GM21825 (cell line): ENCODE results near the gene DNM3.

ENCODE experiments used
- ATAC-seq: cut with Tn5 transposase; IDR thresholded peaks from one replicate; pipeline ENCODE4 v1.9.1; 2021; ENCODE audit warnings: mild to moderate bottlenecking, moderate library complexity; ENCODE audit not compliant: unreplicated experiment

Gene DNM3

DNA sequence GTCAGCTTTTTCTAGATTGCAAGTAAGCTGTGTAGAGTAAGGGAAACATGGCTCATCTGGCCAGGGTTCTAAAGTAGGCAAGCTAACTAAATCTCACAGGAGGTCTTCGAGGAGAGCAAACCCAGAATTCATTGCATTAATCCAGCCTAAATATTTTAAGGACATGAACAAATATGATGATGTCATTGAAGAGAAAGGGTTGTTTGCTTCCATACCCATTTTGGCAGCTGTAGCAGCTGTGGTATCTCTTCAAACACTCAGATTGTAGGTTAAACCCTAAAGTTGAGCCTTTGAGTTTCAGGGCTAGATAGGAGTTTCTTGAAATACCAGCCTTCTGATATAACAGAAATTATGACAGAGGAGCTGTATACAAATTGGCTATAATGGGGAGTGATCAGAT, 378.7 kb downstream of the DNM3 start:
- ATAC-seq: no peak

DNA sequence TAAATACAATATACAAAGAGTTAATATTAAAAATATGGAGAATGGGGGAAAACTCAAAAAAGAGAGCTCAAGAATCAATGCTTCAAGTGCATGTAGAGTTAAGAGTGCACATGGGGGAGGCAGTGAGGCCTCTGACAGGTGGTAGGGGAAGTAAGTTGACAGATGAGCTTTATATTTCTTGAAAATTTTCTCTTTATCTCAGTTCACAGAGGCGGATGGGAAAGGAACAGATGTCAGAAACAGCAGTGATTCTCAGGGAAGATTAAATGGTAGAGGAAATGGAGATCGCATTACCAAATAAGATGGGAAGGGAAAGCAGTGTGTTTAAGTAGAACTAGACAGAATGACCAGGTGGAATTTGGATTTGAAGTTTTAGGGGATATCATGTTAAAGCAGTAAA, 379.1 kb downstream of the DNM3 start:
- ATAC-seq: no peak

DNA sequence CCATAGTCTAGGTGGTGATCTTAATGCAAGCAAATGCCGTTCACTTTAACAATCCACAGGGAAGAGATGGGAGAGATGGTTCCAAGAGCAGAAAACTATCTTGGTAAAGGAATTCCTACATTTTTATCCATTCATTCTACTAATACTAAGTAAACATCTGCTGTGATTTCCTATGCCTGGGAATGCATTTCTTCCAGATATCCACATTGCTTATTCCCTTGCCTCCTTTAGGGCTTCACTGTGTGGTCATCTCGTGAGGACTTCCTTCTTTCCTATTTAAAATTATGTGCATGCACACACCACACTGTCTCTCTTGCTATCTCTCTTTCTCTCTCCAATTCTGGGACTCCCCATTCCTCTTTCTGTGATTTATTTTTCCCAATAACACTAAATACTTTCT, 380.1 kb downstream of the DNM3 start:
- no peak for ATAC-seq

DNA sequence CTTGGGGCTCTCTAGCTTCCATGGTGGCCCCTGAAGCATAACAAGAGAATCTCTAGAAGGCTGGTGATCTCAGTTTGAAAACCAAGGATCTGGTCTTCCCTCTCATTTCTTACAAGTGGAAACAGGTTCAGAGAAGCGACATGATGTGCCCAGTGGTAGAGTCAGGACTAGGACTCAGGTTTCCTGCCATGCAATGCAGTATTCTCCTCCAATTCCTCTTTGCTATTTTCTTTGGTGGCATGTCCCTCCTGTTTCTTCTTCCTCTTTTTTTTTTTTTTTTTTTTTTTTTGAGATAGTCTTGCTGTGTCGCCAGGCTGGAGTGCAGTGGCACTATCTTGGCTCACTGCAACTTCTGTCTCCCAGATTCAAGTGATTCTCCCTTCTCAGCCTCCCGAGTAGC, 383.6 kb downstream of the DNM3 start:
- ATAC-seq: no peak

DNA sequence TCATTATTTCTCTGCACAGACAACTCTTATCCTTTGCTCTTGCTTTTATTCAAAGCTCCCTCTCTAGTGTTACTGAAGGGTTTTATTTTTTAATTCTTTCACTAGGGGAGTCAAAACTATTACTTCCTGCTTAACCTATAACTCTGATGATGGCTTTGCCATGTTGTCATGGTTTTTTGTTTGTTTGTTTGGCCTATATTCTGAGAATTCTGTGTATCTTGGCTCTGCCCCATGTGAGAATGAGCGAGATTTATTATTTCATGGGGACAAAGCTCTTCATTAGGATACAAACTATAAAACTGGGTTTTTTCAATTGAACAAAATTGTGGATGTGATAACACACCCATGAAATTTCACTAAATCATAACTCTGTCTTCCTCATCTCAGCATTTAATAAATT, 388.6 kb downstream of the DNM3 start:
- ATAC-seq: no peak

DNA sequence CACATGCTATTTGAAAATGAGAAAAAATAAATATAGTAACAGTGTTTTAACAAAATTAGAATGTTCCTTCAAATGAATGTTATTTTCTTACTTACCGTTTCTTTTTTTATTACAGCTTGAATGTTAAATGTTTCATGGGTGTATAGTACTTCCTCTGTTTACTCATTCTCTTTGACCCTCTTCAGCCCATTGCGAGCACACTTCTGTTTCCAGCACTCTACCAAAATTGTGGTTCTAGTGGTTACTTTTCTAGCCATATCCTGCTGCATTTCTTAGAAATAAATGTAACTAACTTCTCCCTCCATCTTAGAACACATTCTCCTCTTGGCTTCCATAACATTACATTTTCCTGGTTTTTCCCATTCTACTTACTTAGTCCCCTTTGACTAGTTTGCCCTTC, 389.2 kb downstream of the DNM3 start:
- no peak for ATAC-seq

DNA sequence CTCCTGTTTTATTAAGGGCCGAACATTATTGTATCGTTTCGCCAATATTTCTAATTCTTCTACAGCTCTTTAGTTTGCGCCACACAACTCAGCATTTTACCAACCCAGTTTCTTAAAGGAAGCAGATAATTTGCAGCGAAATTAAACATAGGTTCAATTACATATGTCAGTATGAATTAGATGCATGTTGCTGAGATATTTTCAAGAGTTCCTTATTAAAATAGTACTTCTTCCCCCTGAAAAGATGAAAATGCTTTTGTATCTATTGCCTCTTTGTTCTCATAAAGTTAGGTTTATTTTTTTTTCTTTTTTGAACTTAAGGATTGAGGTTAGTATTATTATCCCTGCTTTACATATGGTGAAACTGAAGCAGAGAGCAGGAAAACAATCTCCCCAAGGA, 395.7 kb downstream of the DNM3 start:
- ATAC-seq: no peak

DNA sequence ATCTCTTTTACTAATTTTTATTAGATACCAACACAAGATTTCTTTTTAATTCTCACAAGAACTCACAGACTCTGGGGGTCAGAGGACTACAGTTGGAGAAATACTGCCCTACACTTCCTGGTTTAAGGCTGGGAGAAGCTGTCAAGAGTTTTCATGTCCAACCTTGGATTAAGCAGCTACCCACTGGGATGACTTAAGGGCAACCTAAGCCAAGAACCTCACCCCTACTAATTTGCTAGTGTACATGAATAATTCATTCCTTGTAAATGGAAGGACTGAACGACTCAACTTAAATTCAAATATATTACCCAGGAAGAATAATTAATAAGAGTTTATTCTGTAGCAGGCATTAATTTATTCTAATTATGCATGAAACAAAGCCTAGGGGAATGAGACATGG, 396.9 kb downstream of the DNM3 start:
- no peak for ATAC-seq

DNA sequence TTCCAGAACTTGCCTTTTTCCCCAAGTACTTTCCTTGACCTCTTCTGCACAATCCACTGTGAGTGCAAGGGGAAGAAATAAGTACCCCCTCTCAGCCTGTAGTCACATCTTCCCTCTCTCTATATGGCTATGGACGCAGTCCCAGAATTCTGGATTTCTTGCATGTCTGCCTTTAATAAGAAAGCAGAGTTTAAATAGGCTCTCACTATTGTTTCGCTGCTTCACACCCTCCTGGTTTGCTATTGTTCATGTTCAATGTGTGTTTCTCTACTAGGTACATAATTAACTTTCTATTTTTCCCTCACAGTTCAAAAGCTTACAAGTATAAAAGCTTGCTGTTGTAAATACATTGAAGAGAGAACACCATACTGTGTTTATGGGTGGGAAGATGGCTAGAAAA, 397.7 kb downstream of the DNM3 start:
- no peak for ATAC-seq

DNA sequence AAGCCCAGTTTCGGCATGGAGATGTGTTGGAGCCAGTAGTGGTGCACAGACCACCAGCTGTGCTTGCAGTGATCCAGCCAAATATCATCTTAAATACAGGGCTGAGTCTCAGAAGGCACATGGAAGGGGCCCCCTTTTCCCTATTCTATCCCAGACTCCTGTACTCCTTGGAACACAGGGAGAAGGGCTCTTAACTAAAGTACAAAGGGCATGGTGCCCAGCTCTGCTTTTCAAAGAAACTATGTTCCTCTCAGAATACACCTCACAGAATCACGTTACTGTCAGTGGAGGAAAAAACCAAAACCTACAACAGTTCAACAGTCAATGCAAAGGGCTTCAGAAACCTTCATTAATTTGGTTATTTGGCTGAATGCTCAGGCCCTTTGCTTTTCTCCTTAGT, 398.6 kb downstream of the DNM3 start:
- ATAC-seq: no peak

DNA sequence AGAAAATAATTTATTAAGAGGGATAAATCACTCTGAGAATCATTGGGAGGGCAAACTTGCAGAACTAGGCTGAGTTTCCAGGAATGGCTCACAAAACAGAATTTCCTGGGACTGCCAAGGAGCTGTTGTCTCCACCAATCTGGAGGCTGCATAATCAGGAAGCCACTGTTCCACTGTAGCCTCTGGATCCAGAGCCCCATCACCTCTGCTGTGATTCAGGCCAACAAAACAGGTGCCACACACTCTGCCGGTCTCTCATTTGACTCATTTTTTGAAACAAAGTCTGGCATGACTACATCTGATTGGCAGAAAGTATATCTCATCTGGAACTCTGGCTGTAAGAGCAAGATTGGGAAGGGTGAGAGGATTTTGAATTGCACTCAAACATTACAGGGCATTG, 400.2 kb downstream of the DNM3 start:
- no peak for ATAC-seq

DNA sequence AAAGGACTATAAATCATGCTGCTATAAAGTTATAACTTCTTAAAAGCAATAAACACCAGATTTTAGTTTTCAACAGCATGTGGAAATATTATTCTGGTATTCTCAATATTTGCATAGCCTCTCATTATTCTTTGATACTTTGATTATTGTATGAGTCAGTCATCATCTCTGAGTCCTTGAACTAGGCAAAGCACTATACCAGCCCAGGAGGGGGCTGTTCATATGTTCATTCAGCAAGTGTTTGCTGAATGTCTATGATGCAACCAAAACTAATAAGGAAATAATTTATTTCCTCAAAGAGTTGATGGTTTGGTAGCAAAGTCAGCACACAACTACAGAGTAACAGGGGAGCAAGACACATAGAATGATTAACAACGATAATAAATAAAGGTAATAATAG, 403.6 kb downstream of the DNM3 start:
- no peak for ATAC-seq

DNA sequence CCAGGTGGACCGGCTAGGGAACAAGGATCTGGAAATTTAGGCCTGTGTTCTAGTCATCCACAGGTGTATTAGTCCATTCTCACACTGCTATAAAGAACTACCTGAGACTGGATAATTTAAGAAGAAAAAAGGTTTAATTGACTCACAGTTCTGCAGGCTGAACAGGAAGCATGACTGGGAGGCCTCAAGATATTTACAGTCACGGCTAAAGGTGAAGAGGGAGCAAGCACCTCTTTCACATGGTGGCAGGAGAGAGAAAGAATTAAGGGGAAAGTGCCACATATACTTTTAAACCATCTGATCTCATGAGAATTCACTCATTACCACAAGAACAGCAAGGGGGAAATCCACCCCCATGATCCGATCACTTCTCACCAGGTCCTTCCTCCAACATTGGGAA, 404.5 kb downstream of the DNM3 start:
- ATAC-seq: no peak

DNA sequence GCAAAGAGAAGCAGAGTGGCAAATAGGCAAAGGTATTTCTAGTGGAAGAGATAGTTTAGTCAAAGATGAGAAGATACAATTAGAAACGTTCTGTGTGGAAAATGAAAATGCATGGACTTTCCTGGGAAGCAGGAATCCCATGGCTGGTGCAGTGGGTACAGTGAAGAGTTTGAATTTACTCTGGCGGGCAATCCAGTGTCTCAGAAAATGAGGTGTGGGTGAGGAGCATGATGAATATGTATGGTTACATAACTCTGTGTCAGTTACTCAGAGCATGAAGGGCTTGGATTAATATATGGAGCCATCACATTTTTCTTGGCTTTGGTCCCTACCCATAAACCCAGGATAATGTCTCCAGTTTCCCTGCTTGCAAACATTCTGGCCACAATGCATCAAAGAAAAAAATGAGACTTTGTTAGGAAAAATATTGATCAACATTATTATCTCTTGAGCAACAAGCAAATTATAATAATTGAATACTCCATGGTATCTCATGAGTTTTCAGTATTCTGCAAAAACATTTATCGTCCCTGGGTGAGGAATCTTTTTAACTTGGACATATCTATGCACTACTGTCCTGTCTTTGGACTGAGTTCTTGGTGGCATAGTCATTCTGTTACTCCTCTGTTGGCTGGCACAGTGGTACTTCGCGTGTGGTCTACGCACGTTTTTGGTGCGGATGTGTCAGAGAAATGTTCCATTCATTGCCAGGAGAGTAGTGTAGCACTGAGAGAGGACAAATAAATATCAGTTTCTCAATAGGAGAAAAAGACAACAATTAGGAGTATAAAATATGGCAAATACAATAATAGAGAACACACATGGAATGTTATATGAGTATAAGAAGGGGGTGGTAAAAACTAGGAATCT, 405.5 kb downstream of the DNM3 start:
- no peak for ATAC-seq

DNA sequence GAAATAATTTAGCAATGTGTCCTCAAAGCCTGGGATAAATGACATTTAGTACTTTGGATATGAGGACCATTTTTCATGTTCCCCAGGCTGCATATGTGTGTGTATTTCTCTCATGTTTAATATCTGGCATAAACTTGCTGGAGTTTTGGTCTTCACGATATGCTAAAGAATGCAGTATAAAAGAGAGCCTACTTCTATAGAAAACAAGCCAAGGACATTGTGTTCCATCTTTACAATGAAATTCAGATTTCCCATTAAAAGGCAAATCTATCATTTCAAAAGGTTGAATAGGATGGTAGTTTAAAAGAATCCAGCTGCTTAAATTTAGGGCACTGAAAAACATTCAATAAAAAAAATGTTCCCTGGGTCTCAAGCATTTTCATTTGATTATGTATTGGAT, 410.2 kb downstream of the DNM3 start:
- no peak for ATAC-seq

DNA sequence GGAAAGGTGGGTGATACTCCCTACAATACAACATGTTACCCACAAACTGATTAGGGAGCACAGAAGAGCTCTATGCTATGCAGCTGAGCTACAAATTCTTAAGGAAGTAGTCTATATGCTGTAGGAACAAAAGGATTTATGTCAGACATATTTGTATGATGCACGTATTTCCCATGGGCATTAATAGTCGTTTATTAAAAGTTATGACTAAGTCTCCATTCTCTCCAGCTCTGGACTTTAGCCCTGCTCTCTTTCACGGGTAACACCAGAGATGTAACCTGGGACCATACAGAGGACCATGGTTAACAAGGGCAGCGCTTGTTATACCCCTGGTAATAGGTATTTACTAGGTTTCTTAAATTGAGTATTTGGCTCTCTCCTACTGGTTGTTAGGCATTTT, 411.0 kb downstream of the DNM3 start:
- ATAC-seq: no peak

DNA sequence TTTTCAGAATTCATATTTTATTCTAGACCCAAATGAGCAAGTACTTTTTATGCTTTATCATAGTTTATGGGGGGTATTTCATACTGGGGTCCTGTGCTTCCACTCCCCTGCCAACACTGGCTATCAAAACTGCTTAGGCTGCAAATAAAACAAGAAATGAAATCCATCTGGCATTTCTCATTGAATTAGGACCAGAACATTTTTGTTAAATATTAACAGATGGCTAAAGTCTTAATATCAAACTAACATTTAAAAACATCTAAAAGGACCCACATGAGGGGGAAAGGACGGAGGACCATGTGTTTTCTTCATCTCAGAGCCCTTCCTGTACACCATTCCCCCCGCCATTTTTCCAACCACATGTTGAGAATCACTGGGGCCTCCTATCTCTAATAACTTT, 411.7 kb downstream of the DNM3 start:
- no peak for ATAC-seq

DNA sequence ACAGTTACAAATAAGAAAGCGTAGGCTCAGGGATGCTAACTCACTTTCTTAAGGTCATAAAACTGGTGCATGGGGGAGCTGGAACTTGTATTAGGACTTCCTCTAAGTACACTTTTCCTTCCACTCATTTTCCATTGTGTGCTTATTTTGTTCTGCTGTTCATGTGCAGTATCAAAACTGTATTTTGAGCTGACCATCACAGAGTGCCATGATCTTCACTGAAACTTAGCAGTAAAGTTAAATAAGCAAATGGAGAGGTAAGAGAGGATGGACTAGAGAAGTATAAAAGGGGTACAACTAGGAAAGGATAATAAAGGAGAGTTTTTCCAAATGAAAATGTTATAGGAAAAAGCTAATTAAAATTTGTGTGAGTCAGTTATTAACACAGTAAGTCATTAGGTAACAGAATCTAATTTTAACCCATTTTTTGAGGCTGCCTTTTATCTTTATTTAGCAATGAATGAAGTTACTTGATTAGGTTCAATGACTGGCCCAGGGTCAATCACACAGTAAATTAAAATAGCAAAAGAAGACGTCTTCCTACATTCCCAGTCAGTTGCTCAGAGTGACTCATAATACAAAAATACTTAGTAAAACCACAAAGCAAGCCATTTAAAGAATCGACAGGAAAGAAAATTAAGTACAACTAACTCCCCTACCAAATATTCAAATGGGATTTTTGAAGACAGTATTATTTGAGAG, 413.4 kb downstream of the DNM3 start:
- ATAC-seq: no peak

DNA sequence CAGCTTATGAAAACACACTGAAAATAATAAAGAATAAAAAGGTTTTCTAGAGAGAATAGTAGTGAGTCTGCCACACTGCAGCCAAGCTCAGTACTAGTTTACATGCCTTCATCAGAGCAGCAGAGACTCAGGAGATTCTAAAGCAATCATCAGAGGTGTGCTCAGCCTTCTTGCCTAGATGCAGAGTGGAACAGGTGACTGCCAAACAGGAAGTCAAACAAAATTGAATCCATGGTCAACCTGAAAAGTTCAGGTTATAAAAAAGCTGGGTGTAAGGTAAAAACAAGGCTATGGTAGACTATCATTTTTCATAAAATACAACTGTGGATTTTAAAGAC, 413.9 kb downstream of the DNM3 start:
- no peak for ATAC-seq

DNA sequence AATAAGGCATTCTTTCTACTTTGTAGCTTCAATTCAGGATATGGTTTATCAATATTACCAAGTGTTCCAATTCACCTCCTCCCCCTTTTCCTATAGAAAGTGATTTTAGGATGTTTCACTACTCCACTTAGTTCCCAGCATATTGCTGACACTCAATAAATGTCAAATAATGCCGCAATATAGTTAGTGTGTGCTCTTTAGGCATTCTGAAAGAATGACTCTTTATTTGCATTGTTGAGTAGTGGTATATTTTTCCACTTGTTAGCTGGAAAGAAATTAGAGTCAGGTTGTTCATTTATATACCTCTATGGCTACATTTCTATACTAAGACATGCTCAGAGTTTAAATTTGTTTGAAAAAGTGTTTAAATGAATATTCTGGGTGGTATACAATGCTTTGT, 424.6 kb downstream of the DNM3 start:
- ATAC-seq: no peak

DNA sequence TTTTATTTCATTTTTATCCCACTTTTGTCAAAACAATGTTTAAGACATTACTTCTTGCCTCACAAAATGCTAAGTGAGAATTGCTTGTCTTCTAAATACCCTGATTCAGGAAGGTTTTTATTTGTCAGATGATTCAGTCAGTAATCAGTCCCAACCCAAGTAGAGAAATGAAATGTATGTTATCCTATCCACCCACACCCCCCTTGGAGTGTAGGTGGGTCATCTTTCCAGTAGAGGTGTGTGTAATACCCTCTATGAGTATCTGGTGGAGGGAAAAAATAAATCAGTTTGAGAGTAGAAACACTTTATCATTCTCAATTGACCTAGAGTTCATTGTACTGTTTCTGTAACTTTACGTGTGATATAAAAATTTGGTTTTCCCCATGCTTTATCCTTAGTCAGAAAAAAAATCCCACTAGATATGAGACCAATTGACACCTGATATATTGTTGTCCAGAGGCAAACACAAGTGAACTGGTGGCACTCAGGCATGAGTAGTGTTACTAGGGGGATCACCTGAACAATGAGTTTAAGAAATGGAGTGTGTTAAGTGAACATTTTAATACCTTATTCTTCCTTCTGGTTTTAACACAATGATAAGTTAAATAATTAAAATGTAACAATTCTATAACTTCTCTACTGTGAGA, 425.4 kb downstream of the DNM3 start:
- ATAC-seq: no peak

DNA sequence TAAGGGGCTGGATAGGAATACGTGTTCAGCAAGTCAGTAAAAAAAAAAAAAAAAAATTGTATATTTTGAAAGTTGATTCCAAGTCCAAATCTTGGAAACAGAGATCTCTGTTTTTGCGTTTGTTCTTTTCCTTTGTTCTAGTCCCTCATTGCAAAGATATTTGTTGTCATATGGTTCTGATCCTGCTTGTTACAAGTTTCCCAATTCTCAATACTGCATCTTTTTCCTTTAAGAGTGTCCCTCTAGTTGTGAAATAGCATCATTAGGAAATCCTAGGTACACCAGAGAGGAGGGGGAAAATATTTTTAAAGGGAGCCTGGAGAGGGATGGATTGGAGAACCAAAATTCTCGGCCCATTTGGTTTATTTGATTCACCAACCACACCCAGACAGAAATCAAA, 426.9 kb downstream of the DNM3 start:
- ATAC-seq: no peak
